GM18868 (cell line): ENCODE measurements around the gene PTGER1.
"Not testable (repeated sequence)": the region's sequence is repeated elsewhere in the genome, so short reads cannot be mapped to it uniquely, and the experiment has no call there.

Source experiments
- ATAC-seq: cut with Tn5 transposase; IDR thresholded peaks from one replicate; pipeline ENCODE4 v1.9.1; 2021; ENCODE audit warnings: mild to moderate bottlenecking, moderate library complexity; ENCODE audit not compliant: unreplicated experiment

Gene PTGER1

GRCh38 chr19:14476327-14476672 is 1.1 kb upstream of the PTGER1 start:
- ATAC-seq: no peak

- no peak for ATAC-seq
Measured at GRCh38 chr19:14474827-14475226, 327 bp downstream of the PTGER1 start.

GRCh38 chr19:14473978-14474578 is 1.1 kb downstream of the PTGER1 start:
- ATAC-seq: no peak

GRCh38 chr19:14473073-14473977 is 1.8 kb downstream of the PTGER1 start:
- no peak for ATAC-seq

GRCh38 chr19:14472202-14472938 is 2.8 kb downstream of the PTGER1 start:
- ATAC-seq: no peak

- ATAC-seq: no peak
Measured at GRCh38 chr19:14471436-14472187, 3.5 kb downstream of the PTGER1 start.

- no peak for ATAC-seq
Measured at GRCh38 chr19:14470031-14470876, 4.9 kb downstream of the PTGER1 start.

- no peak for ATAC-seq
Measured at GRCh38 chr19:14467816-14468215, 7.3 kb downstream of the PTGER1 start.

- ATAC-seq: no peak
Measured at GRCh38 chr19:14467391-14467790, 7.8 kb downstream of the PTGER1 start.

- no peak for ATAC-seq
Measured at GRCh38 chr19:14463747-14464146, 11.4 kb downstream of the PTGER1 start.

- not testable (repeated sequence) for ATAC-seq
Measured at GRCh38 chr19:14462401-14462800, 12.8 kb downstream of the PTGER1 start.

GRCh38 chr19:14460935-14461334 is 14.2 kb downstream of the PTGER1 start:
- ATAC-seq: no peak

- ATAC-seq: no peak
Measured at GRCh38 chr19:14459703-14460102, 15.5 kb downstream of the PTGER1 start.

GRCh38 chr19:14452303-14452702 is 22.9 kb downstream of the PTGER1 start:
- not testable (repeated sequence) for ATAC-seq

GRCh38 chr19:14450876-14451275 is 24.3 kb downstream of the PTGER1 start:
- ATAC-seq: no peak

GRCh38 chr19:14450168-14450874 is 24.8 kb downstream of the PTGER1 start:
- no peak for ATAC-seq

- no peak for ATAC-seq
Measured at GRCh38 chr19:14449321-14449720, 25.8 kb downstream of the PTGER1 start.

GRCh38 chr19:14446336-14447036 is 28.7 kb downstream of the PTGER1 start:
- no peak for ATAC-seq
